Measurements from ENCODE around the gene PCNX2.

DNA sequence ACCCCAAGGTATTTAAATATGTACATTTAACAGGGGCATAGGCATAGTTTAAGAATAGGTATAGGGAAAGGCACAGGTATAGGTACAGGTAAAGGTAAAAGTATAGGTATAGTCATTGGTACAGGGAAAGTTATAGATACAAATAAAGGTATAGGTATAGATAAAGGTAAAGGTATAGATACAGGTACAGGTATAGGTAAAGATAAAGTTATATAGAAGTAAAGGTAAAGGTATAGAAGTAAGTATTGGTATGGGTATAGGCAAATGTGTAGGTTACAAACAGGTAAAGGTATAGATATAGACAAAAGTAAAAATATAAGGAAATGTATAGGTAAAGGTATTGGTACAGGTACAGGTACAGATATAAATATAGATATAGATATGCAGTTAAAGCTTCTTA lies 137.2 kb downstream of the PCNX2 start:
- TF ChIP-seq, protein P1, sequence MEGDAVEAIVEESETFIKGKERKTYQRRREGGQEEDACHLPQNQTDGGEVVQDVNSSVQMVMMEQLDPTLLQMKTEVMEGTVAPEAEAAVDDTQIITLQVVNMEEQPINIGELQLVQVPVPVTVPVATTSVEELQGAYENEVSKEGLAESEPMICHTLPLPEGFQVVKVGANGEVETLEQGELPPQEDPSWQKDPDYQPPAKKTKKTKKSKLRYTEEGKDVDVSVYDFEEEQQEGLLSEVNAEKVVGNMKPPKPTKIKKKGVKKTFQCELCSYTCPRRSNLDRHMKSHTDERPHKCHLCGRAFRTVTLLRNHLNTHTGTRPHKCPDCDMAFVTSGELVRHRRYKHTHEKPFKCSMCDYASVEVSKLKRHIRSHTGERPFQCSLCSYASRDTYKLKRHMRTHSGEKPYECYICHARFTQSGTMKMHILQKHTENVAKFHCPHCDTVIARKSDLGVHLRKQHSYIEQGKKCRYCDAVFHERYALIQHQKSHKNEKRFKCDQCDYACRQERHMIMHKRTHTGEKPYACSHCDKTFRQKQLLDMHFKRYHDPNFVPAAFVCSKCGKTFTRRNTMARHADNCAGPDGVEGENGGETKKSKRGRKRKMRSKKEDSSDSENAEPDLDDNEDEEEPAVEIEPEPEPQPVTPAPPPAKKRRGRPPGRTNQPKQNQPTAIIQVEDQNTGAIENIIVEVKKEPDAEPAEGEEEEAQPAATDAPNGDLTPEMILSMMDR (conservative IDR thresholded peaks at IDR 0.05 in 1 of 2, IDR thresholded peaks at IDR 0.05 in 1 of 2; ENCODE audit: low read depth in 1 of 2, low read length in 2 of 2): no peak
- no peak for TF ChIP-seq EZH2 (IDR thresholded peaks at IDR 0.05; ENCODE audit: low read length, missing control alignments)
